Sigmoid colon (tissue), 7 donors: ENCODE data around the gene RND3. TPM values are rescaled to one million over a fixed set of nuclear protein-coding genes. Genes with fewer than 3 reads are reported as not detected.
A peak's percentile ranks its signal among the peaks of the same experiment; 100 is the strongest.

Experiments
- DNase-seq: peaks from one replicate; pipeline ENCODE4 v3.0.0-alpha.2; 2019
- H3K27ac ChIP-seq, 4 donors: fragments of 200-600 bp; sonication (generic); one replicate each; pipeline ENCODE4 v1.5.1; 2016 to 2019; ENCODE audit warnings: mild to moderate bottlenecking in 1 of 4
- H3K27me3 ChIP-seq, 3 donors: fragments of 200-600 bp; sonication (generic); one replicate each; pipeline ENCODE4 v1.5.1; 2019; ENCODE audit warnings: mild to moderate bottlenecking in 1 of 3
- H3K36me3 ChIP-seq, 4 donors: fragments of 200-600 bp; sonication (generic); one replicate each; pipeline ENCODE4 v1.5.1; 2016 to 2019
- H3K4me1 ChIP-seq, 4 donors: fragments of 200-600 bp; sonication (generic); one replicate each; pipeline ENCODE4 v1.5.1; 2017 to 2019
- H3K4me3 ChIP-seq, 4 donors: fragments of 200-600 bp; sonication (generic); one replicate each; pipeline ENCODE4 v1.5.1; 2017 to 2019; ENCODE audit warnings: mild to moderate bottlenecking in 2 of 4, moderate library complexity in 1 of 4
- H3K9me3 ChIP-seq, 4 donors: fragments of 200-600 bp in 3 of 4; sonication (generic) in 3 of 4; one replicate each; pipeline versions ENCODE4 v1.5.1 to v1.6.1; 2013 to 2019
- CTCF ChIP-seq, 4 experiments: fragments of 450-650 bp in 3 of 4; fragments of 200-600 bp in 1 of 4; IDR thresholded peaks; one replicate each; pipeline ENCODE4 v1.5.1; 2016 to 2019; ENCODE audit warnings: antibody characterized with exemption in 4 of 4, mild to moderate bottlenecking in 3 of 4, moderate library complexity in 2 of 4
- EP300 ChIP-seq, 4 donors: sonication (generic); formaldehyde crosslinking; IDR thresholded peaks; one replicate each; pipeline ENCODE4 v1.6.1; 2017; ENCODE audit warnings: antibody characterized with exemption in 4 of 4
- POLR2A ChIP-seq, 2 donors: fragments of 450-650 bp; IDR thresholded peaks; one replicate each; pipeline ENCODE4 v1.6.1; 2016; ENCODE audit warnings: antibody characterized with exemption in 2 of 2, mild to moderate bottlenecking in 2 of 2, moderate library complexity in 2 of 2
- POLR2AphosphoS5 ChIP-seq, 4 donors: sonication (generic); formaldehyde crosslinking; IDR thresholded peaks; one replicate each; pipeline ENCODE4 v1.6.1; 2017; ENCODE audit warnings: antibody characterized with exemption in 4 of 4
- WGBS, 2 donors: extraction: QIAGEN DNeasy Blood & Tissue Kit; methylation state at CpG; one replicate each; pipeline ENCODE4 v1.1.7; 2013; 5-methylcytosine and 5-hydroxymethylcytosine counted together
- intact Hi-C: fragments of 100-400 bp; cut with DNase I; formaldehyde crosslinking; loops from one replicate; pipeline ENCODE4 v1.15.1; 2023
- polyA plus RNA-seq, 3 donors: library from polyadenylated mRNA; stranded (reverse); fragments of 200-250 nt; gene quantifications; one replicate each; pipeline ENCODE4 v1.2.3, GENCODE V29; 2013
- total RNA-seq, 4 donors: library from RNA; depleted of rRNA; stranded (reverse); fragments of >200 nt; gene quantifications; one replicate each; pipeline ENCODE4 v1.1.0, GENCODE V29; 2016
- donor health status: healthy with polysubstance abuse.
- donor health status: Bipolar disorder and iron deficiency.
- donor health status: healthy.

Gene RND3, protein sequence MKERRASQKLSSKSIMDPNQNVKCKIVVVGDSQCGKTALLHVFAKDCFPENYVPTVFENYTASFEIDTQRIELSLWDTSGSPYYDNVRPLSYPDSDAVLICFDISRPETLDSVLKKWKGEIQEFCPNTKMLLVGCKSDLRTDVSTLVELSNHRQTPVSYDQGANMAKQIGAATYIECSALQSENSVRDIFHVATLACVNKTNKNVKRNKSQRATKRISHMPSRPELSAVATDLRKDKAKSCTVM
- total RNA-seq (100 to 1,000 TPM in 1 of 4 donors, 10 to 100 TPM in 3; 28.9 to 171 (median 30.5) TPM), polyA plus RNA-seq (10 to 100 TPM; 22.3 to 45.0 (median 41.6) TPM)

- intact Hi-C loops, result loop anchor here (2.0 to 10.0 kb wide), 8 partner anchors 205 to 891 kb away; no protein-coding TSS in a partner anchor
- H3K36me3 ChIP-seq, result no peaks in the 10 kb centered on the region
These were observed at the start of gene RND3 for GRCh38 chr2:150487537-150488429. Gene RND3 (minus strand): TSS chr2:150487667. CDS start chr2:150487417, 250 bp downstream.

GRCh38 chr2:150535176-150535575, 47.7 kb upstream of the RND3 start:
- no peak for TF ChIP-seq CTCF (IDR thresholded peaks at IDR 0.05)
- no peak for TF ChIP-seq POLR2A (IDR thresholded peaks at IDR 0.05)
- WGBS, 2 donors, result 77 to 89% methylated on average over 1 of the region's 1 CpG

More at GRCh38 chr2:150487537-150488429, at the start of gene RND3:
- H3K4me1 ChIP-seq, result peaks cover 0 to 28% (median 20%) of the 10 kb centered on the region in 4 donors
- 11 to 12% methylated on average over 24 of the region's 24 CpGs for WGBS, 2 donors
- peak within 1 kb of the TSS; percentile 90 to 96 (median 90) for H3K27ac ChIP-seq
- H3K9me3 ChIP-seq, result no peaks in the 10 kb centered on the region
- DNase-seq, result peak; percentile 99
- no peaks in the 10 kb centered on the region for H3K27me3 ChIP-seq
- TF ChIP-seq CTCF (IDR thresholded peaks at IDR 0.05) (peak; percentile 75 to 90 (median 82)), POLR2AphosphoS5 (IDR thresholded peaks at IDR 0.05) (peak; percentile 99 to 100 (median 99)), EP300 (IDR thresholded peaks at IDR 0.05) (no peak), POLR2A (IDR thresholded peaks at IDR 0.05) (peak; percentile 89 to 94)
- H3K4me3 ChIP-seq, result peak within 1 kb of the TSS; percentile 67 to 81 (median 78)

GRCh38 chr2:150532879-150533278, 45.4 kb upstream of the RND3 start:
- no peaks in the 10 kb centered on the region for H3K36me3 ChIP-seq
- intact Hi-C loops, result no loop called here
- H3K9me3 ChIP-seq, result no peaks in the 10 kb centered on the region
- H3K27ac ChIP-seq, result peak overlapping the region in 1 of 4 donors; percentile 40
- TF ChIP-seq CTCF (IDR thresholded peaks at IDR 0.05), result no peak
- TF ChIP-seq POLR2AphosphoS5 (IDR thresholded peaks at IDR 0.05), result no peak
- no peak for TF ChIP-seq EP300 (IDR thresholded peaks at IDR 0.05)
- TF ChIP-seq POLR2A (IDR thresholded peaks at IDR 0.05), result no peak
- no peak overlapping the region for H3K4me3 ChIP-seq
- H3K4me1 ChIP-seq, result peaks cover 0 to 10% (median 0%) of the 10 kb centered on the region in 4 donors
- no peaks in the 10 kb centered on the region for H3K27me3 ChIP-seq
- no peak for DNase-seq
- WGBS, 2 donors, result 73 to 75% methylated on average over 1 of the region's 1 CpG

More at GRCh38 chr2:150535176-150535575, 47.7 kb upstream of the RND3 start:
- Histone ChIP-seq H3K27me3 (no peaks in the 10 kb centered on the region), H3K27ac (no peak overlapping the region), H3K4me3 (no peak overlapping the region), H3K9me3 (no peaks in the 10 kb centered on the region), H3K36me3 (no peaks in the 10 kb centered on the region), H3K4me1 (no peaks in the 10 kb centered on the region)
- no peak for DNase-seq
- intact Hi-C loops, result no loop called here

DNA sequence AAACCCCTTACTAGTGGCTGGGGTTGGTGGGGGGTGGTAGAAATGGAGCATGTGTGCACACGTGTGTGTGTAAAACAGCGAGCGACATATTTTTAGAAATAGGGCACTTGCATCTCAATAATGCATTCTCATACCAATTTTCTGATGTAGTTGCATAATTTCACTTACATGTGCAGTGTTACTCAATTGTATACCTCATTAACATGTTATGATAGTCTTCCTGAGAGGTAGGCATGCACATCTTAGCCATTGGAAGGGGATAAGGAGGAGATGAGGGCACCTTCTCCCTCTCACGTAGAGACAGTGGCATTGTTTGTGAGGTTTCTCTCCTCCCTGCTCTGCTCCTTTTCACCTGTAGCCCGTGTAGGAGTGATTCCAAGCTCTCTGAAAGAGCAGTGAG, 44.6 kb upstream of the RND3 start:
- Histone ChIP-seq H3K9me3 (no peaks in the 10 kb centered on the region), H3K4me1 (peaks cover 0 to 10% (median 0%) of the 10 kb centered on the region in 4 donors), H3K27ac (no peak overlapping the region), H3K36me3 (no peaks in the 10 kb centered on the region), H3K4me3 (no peak overlapping the region), H3K27me3 (no peaks in the 10 kb centered on the region)
- no peak for DNase-seq
- intact Hi-C loops, result no loop called here
- TF ChIP-seq POLR2A (IDR thresholded peaks at IDR 0.05), result no peak
- TF ChIP-seq CTCF (IDR thresholded peaks at IDR 0.05), result no peak
- no peak for TF ChIP-seq POLR2AphosphoS5 (IDR thresholded peaks at IDR 0.05)
- no peak for TF ChIP-seq EP300 (IDR thresholded peaks at IDR 0.05)
- 89 to 91% methylated on average over 5 of the region's 5 CpGs for WGBS, 2 donors
